ENCODE measurements around the gene MAPK10.
"Not testable (repeated sequence)": the region's sequence is repeated elsewhere in the genome, so short reads cannot be mapped to it uniquely, and the experiment has no call there.

Gene MAPK10

DNA sequence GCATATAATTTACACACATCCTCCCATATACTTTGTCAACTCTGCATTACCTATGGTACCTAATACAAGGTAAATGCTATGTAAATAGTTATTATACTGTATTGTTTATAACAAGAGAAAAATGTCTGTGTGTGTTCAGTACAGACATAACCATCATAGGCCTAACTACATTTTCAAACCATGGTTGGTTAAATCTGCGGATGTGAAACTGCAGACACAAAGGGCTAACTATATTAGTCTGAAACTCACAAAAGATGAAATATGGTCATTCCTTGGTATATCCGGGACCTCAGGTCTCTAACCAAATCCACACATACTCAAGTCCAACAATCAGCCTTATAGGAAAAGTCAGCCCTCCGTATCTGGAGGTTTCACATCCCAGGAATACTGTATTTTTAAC lies 13.5 kb downstream of the MAPK10 start:
- no peak overlapping the region for H3K4me3 ChIP-seq (ENCODE audit: low read depth, low read length)
- TF ChIP-seq CTCF (IDR thresholded peaks at IDR 0.05; ENCODE audit: low read depth, low read length): no peak

DNA sequence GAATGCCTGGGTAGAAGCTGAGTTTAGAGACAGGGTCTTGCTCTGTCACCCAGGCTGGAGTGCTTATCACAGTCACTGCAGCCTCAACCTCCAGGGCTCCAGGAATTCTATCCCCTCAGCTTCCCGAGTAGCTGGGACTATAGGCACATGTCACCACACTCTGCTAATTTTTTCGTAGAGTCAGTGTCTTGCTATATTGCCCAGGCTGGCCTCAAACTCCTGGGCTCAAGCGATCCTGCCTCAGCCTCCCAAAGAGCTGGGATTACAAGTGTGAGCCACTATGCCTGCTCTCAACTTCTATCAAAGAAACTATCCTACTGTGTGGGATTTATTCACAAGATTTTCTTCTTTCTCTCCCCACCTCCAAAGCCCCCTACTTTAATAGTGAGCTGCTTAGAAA lies 15.7 kb downstream of the MAPK10 start:
- no peak for TF ChIP-seq CTCF (IDR thresholded peaks at IDR 0.05; ENCODE audit: low read depth, low read length)
- H3K4me3 ChIP-seq (ENCODE audit: low read depth, low read length): no peak overlapping the region

GRCh38 chr4:86338989-86339388 lies 20.9 kb downstream of the MAPK10 start:
- no peak overlapping the region for H3K4me3 ChIP-seq (ENCODE audit: low read depth, low read length)
- TF ChIP-seq CTCF (IDR thresholded peaks at IDR 0.05; ENCODE audit: low read depth, low read length): no peak

GRCh38 chr4:86338521-86338920 lies 21.3 kb downstream of the MAPK10 start:
- no peak for TF ChIP-seq CTCF (IDR thresholded peaks at IDR 0.05; ENCODE audit: low read depth, low read length)
- no peak overlapping the region for H3K4me3 ChIP-seq (ENCODE audit: low read depth, low read length)

GRCh38 chr4:86334020-86334750 lies 25.7 kb downstream of the MAPK10 start:
- H3K4me3 ChIP-seq (ENCODE audit: low read depth, low read length): no peak overlapping the region
- TF ChIP-seq CTCF (IDR thresholded peaks at IDR 0.05; ENCODE audit: low read depth, low read length): no peak

GRCh38 chr4:86333236-86333635 lies 26.6 kb downstream of the MAPK10 start:
- no peak overlapping the region for H3K4me3 ChIP-seq (ENCODE audit: low read depth, low read length)
- no peak for TF ChIP-seq CTCF (IDR thresholded peaks at IDR 0.05; ENCODE audit: low read depth, low read length)

DNA sequence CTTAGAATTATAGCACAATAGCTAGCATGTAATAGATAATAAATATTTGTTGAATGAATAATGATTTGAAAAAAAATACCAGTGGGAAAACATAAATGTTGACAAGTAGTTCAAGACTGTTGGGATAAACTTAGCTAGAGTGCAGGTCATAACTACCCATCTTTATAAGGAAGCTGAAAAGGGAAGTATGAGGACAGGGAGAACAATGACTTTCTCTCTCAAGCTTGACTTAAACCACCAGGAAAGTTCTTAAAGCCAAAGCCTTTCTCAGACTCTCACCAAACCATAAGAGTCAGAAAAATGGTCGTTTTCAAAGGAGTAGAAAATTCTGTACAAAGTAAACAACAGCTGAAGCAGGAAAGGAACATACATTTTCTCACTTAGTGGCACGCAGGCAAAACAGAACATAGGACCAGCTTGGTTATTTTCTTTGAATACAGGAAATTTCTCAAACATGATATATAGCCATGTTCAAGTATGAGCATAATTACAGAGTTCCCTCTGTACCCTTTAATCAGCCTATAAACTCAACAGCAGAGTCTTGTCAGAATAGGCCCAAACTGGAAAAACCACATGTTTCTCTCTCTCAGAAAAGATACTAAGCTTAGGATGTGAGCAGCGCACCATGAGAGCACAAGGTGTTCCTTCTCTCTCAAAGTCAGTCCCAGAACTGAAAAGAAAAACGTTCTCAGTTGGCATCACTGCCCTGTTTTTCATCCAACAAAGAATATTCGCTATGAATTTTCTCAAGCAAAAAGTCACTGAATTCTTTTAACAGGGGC lies 28.7 kb downstream of the MAPK10 start:
- H3K4me3 ChIP-seq (ENCODE audit: low read depth, low read length): no peak overlapping the region
- TF ChIP-seq CTCF (IDR thresholded peaks at IDR 0.05; ENCODE audit: low read depth, low read length): no peak

- H3K4me3 ChIP-seq (ENCODE audit: low read depth, low read length): not testable (repeated sequence)
Observed at GRCh38 chr4:86330411-86330810, 29.4 kb downstream of the MAPK10 start.
